Esophagus squamous epithelium (tissue), 4 donors: ENCODE results near the gene PARVG.

Source experiments
- CTCF ChIP-seq, 6 experiments: fragments of 450-650 bp in 4 of 6; fragments of 200-600 bp in 2 of 6; sonication (generic) in 2 of 6; IDR thresholded peaks; one replicate each; pipeline ENCODE4 v1.5.1; 2016 to 2019; ENCODE audit warnings: antibody characterized with exemption in 6 of 6, mild to moderate bottlenecking in 4 of 6, moderate library complexity in 4 of 6
- POLR2A ChIP-seq, 4 donors: fragments of 450-650 bp; IDR thresholded peaks; one replicate each; pipeline ENCODE4 v1.6.1; 2017; ENCODE audit warnings: antibody characterized with exemption in 4 of 4, mild to moderate bottlenecking in 4 of 4, moderate library complexity in 3 of 4

DNA sequence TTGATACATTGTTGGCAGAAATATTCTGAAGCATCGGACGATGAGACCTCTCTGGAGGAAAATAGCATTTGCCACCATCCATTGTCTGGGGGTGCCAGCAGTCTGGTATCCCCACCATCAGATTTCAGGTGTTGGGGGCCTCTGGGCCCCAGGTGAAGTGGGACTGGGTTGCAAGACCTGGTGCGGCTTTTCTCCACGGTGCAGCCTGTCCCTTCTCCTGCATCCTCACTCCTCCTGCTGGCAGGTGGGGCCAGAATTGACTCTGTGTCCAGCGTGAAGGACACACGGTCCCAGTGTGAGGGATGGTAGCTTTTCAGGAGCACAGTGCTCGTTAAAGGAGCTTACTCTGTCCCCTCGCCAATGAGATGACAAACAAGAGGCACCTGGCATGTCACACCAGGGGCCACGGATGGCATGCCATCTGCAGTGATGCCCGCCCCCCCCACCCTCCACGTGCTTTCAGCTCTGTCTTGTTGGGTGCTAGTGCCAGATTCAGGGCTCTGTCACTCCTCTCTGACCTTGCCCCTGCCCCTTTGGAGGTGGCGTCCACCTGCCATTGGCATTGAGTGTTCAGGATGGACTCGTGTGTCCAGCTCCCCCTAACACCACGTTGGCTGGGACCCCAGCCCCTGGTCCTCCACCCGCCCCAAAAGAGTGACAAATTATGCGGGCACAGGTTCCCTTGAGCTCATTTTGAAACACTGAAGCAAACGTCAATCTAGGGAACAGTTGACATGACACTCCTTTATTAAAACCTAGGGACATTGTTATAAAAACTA is 62.4 kb downstream of the PARVG start:
- no peak for TF ChIP-seq CTCF (IDR thresholded peaks at IDR 0.05)
- no peak for TF ChIP-seq POLR2A (IDR thresholded peaks at IDR 0.05)
